ENCODE data around the gene CHCHD2.
"Not testable (repeated sequence)": the region's sequence is repeated elsewhere in the genome, so short reads cannot be mapped to it uniquely, and the experiment has no call there.

CHCHD2 gene

DNA sequence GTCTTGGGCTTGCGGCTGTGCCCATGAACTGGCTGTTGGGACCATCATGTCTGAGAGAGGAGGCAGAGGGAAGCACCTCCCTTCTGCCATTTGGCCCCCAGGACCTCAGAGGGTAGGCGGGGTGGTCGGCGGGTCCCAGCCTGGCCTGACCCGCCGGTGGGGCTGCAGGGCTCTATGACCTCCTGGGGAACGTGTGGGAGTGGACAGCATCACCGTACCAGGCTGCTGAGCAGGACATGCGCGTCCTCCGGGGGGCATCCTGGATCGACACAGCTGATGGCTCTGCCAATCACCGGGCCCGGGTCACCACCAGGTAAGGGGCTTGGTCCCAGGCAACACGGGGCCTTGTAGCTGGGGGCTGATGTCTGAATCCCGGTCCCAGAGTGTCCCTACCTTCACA, 28.1 kb downstream of the CHCHD2 start:
- DNase-seq (ENCODE audit: low read depth): no peak
- TF ChIP-seq, protein P1, sequence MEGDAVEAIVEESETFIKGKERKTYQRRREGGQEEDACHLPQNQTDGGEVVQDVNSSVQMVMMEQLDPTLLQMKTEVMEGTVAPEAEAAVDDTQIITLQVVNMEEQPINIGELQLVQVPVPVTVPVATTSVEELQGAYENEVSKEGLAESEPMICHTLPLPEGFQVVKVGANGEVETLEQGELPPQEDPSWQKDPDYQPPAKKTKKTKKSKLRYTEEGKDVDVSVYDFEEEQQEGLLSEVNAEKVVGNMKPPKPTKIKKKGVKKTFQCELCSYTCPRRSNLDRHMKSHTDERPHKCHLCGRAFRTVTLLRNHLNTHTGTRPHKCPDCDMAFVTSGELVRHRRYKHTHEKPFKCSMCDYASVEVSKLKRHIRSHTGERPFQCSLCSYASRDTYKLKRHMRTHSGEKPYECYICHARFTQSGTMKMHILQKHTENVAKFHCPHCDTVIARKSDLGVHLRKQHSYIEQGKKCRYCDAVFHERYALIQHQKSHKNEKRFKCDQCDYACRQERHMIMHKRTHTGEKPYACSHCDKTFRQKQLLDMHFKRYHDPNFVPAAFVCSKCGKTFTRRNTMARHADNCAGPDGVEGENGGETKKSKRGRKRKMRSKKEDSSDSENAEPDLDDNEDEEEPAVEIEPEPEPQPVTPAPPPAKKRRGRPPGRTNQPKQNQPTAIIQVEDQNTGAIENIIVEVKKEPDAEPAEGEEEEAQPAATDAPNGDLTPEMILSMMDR (conservative IDR thresholded peaks at IDR 0.05; ENCODE audit: low read depth, low read length): no peak

DNA sequence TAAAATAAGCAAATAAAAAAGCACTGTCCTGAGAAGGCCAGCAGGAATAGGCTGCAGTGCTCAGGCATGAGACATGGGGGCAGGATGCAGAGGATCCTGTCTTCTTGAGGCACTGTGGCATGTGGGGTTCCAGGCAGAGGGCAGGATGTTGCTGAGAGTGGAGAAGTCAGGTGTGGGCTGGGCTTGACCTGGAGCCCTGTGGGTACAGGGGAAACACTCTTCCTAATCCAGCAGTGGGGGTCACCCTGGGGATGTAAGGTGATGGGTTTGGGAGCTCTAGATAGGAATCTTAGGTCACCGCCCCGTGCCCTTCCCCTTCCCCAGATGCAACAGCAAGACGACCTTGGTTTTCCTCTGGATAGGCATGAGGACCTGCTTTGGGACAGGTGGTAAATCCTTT, 28.6 kb downstream of the CHCHD2 start:
- TF ChIP-seq, protein P1 (conservative IDR thresholded peaks at IDR 0.05; ENCODE audit: low read depth, low read length): no peak
- no peak for DNase-seq (ENCODE audit: low read depth)
- H3K4me3 ChIP-seq (ENCODE audit: low read length): no peak overlapping the region

More for the DNA sequence above, 28.1 kb downstream of the CHCHD2 start:
- no peak overlapping the region for H3K4me3 ChIP-seq (ENCODE audit: low read length)

DNA sequence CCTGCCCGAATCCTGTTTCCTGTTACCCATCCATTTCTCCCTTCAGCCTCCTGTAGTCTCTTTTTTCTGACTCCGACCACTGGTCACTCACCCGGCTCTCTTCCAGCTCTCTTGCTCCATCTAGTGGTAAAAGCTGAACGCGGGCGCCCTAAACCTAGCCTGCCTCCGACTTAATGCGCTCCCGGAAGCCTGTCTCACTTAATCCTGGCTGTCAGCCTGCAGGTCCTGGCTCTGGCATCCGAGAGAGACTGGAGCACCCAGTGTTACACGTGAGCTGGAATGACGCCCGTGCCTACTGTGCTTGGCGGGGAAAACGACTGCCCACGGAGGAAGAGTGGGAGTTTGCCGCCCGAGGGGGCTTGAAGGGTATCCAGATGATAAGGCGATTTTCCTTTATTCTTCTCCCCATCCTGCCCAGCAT, 31.9 kb downstream of the CHCHD2 start:
- DNase-seq (ENCODE audit: low read depth): peak; percentile 63
- no peak overlapping the region for H3K4me3 ChIP-seq (ENCODE audit: low read length)
- TF ChIP-seq, protein P1 (conservative IDR thresholded peaks at IDR 0.05; ENCODE audit: low read depth, low read length): peak; percentile 91

DNA sequence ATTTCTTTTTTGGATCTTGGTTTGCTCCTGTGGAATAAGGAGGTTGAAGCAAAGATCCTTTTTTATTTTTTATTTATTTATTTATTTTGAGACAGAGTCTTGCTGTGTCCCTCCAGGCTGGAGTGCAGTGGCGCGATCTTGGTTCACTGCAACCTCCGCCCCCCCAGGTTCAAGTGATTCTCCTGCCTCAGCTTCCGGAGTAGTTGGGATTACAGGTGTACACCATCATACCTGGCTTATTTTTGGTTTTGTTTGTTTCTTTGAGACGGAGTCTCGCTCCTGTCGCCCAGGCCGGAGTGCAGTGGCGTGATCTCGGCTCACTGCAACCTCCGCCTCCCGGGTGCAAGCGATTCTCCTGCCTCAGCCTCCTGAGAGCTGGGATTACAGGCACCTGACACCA, 39.9 kb downstream of the CHCHD2 start:
- H3K4me3 ChIP-seq (ENCODE audit: low read length); DNase-seq (ENCODE audit: low read depth): not testable (repeated sequence)

DNA sequence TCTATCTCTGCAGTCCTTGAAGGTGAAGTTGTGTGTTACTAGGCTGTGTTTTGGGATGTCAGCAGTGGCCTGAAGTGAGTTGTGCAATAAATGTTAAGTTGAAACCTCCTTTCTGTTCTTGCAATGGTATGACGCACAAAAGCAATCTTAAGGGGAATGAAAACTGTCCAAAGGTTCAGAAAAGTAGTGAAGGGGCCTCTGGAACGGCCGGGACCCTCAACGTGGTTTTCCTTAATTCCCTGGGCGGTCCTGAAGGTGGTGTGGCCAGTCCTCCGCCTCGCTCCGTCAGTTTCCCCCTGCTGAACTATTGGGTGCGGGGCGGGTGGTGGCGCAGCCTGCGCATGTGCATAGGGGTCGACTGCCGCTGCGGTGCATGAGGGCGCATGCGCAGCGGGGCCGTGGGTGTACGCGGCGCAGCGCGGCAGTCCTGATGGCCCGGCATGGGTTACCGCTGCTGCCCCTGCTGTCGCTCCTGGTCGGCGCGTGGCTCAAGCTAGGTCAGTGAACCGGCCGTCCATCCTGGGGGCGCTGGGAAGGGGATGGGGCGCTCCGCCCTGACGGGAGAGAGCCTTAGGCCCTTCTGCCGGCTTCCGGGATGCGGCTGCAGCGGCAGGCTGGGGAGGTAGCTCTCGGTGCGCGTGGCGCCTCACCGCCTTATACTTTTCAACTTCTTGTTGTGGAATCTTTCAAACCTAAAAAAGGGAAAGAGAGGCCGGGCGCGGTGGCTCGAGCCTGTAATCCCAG, 42.2 kb downstream of the CHCHD2 start, which contains the start of gene SUMF2:
Gene SUMF2 (plus strand): TSS at position 405 of the 744 bp plus-strand sequence. CDS start 26 bp downstream, at position 431.
- peak; percentile 54 for DNase-seq (ENCODE audit: low read depth)
- H3K4me3 ChIP-seq (ENCODE audit: low read length): peak within 1 kb of the TSS; percentile 82
- TF ChIP-seq, protein P1 (conservative IDR thresholded peaks at IDR 0.05; ENCODE audit: low read depth, low read length): peak; percentile 12

DNA sequence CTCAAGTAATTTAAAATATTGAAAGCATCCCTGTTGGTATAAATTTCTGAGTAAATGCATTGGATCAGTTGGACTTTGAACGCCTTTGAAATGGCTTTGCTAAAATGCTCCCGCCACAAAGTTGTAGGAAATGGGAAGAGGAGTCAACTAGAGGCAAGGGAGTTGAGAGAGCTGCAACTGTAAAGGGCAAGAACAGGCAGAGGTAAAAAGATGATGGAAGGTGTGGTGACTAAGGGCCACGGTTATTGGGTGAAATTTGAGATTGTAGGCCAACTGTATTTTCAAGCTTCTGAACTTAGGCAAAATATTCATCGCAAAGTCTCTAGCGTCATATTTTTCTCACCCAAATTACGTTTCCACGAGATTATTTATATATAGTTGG, 42.8 kb downstream of the CHCHD2 start:
- no peak overlapping the region for H3K4me3 ChIP-seq (ENCODE audit: low read length)
- DNase-seq (ENCODE audit: low read depth): no peak
- TF ChIP-seq, protein P1 (conservative IDR thresholded peaks at IDR 0.05; ENCODE audit: low read depth, low read length): no peak

DNA sequence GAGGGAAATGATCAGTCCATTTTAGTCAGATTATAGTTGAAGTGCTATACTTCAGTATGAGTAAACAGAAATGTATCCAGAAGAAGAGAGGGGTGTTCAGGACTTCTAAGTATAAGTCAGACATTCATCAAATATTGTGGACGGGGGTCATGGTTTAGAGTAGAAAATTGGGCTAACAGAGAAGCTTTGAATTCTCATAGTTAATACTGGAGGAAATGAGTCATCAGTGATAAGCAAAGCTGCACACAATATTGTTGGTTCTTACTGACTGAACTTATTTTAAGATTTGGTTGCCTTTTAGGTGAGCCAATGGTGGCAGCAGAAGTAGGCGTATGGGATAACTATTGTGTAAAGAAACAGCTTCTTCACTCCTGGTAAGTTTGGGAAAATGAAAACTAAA, 43.9 kb downstream of the CHCHD2 start:
- TF ChIP-seq, protein P1 (conservative IDR thresholded peaks at IDR 0.05; ENCODE audit: low read depth, low read length): no peak
- no peak overlapping the region for H3K4me3 ChIP-seq (ENCODE audit: low read length)
- no peak for DNase-seq (ENCODE audit: low read depth)
